ENCODE results near the gene GOLGA6B.

DNA sequence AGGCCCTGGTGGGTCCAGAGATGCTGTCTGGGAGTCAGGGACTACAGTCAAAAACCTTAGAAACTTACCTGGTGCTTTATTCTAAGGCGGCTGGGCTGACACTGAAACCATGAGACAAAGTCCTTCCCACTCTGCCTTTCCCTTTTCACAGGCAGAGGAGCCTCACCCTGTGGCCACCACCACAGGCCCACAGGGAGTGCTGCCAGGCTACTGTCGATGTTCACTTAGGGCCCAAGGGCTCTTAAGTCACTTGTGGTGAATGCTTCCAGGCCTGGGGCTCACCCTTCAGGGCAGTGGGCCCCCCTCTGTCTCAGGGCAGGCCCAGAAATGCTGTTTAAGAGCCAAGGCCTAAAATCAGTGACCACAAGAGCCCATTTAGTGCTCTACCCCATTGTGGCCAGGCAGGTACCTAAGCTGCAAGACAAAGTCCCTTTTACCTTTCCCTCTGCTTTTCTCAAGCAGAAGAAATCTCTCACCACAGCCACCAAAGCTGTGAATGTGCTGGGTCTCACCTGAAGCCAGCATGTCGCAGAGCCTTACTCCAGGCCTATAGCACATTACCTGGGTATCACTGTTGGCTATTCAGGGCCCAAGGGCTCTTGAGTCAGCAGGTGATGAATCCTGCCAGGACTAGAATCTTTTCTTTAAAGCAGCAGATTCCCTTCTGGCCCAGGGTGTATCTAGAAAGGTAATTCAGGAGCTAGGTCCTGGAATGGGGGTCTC, 39.5 kb upstream of the GOLGA6B start:
- TF ChIP-seq YY1 (IDR thresholded peaks at IDR 0.05; ENCODE audit: insufficient read depth, insufficient read length), result no peak
- TF ChIP-seq ZNF274 (IDR thresholded peaks at IDR 0.05; ENCODE audit: low read depth, low read length), result no peak
- no peak for TF ChIP-seq SUZ12 (IDR thresholded peaks at IDR 0.05; ENCODE audit: extremely low read depth, insufficient read depth, insufficient read length)

All from NT2/D1 (cell line).